Amniotic epithelial cell (primary cell): ENCODE measurements around the gene SCN8A.
"Not testable (repeated sequence)": the region's sequence is repeated elsewhere in the genome, so short reads cannot be mapped to it uniquely, and the experiment has no call there.

Experiments used
- DNase-seq: peaks from one replicate; pipeline ENCODE4 v3.0.0-alpha.2; 2010; ENCODE audit warnings: low read depth

The SCN8A gene

DNA sequence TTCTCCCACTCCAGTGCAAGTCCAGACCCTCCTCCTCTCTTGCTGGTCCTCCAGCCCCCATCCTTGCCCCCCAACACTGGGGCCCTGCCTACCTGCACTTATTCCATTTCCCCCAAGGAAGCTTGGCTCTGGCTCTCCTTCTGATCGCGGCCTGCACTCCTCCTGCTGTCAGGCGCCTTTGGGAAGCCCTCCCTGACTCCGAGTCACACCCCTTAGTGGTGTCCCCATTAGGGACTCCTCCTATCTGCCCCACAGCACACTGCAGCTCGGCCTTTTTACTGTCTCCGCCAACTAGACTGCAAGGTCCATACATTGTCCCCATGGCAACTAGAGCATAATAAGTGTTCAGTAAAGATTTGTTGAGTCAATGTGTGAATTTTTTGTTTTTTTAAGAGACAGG lies 224.5 kb downstream of the SCN8A start:
- no peak for DNase-seq

DNA sequence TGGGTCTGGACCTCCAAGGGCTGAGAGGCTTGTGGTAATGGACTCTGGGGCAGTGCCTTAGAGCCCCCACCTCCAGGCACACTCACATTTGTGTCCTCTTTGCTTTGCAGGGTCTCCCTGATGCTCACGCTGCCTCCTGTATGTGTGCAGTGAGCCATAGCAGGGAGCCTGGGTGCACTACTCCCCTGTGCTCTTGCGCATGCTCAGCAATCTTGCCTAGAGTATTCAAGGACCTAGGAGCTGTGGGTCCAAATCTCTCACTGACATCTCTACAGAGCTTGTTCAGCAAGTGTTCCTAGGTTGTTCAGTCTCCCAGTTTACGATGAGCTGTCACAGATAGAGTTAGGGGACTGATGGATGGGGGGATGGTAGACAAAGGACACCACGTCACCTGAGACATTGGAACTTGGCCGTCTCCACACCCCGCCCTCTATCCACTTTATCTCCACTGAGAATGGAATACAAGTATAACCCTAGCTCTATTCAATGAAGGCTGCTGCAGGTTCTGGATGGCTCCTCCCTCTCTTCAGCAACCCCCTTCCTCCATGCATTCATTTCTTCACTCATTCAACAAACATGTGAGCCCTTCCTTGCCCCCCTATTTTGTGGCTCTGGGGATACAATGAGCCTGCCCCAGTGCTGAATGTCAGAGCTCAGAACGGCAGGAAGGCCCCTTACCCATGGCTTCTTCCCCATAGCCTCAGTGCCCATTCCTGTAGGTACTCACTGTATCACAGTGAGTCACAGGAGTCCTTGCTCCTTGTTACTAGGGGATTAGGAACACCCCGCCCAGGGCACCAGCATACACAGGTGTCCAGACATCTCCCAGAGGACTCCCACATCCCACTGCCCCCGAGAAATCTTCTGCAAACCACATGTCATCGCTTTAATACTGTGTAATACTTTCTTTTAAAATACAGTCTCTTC lies 226.3 kb downstream of the SCN8A start:
- DNase-seq, result peak; percentile 37

DNA sequence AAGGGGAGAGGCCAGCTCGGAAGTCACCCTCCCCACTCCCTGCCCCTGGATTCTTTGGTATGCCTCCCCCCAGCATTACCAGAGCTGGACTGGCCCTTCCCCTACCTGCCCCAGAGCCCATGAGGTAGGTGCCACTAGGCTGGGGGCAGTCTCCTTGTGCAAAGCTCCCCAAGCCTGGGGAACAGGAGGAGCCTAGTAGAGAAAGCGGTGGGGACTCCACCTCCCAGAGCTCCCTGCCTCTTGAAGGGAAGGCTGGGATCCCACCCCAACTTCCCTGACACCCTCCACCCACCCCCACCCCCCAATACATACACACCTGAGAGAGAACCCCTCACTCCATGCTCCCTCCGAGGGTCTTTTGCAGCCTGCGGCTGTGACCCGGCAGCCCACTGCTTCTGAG lies 227.1 kb downstream of the SCN8A start:
- DNase-seq, result no peak

DNA sequence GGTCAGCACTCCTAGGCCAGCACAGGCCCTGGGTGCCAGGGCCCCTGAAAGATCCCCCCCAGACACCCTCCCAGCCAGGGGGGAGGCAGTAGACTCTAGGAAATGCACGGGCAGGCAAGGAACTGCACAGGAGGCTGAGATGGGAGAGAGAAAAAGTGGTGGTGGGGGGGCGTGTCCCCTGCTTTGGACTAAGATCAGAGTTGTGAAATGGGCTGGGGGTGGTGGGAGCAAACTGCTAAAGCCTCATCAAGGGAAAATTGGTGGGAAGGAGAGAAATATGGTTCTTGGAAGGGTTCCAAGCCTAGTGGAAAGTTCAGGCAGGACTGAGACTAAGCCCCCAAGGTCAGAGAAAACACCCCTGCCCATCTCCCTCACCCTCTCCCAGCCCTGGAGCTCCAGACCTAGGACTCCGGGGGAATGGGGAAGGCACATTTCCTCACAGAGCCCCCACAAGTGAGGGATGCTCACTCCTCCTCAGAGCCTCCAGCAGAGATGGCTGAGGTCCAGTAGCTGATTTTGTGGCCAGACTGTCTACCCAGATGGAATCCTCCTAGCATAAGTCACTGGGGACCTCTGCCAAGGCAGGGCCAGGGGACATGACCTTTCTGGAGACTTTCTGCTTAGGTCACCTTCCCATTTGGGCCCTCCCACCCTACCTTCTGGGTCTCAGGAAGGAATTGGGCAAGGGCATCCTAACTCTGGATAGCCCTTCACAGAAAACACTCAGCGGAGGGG lies 227.7 kb downstream of the SCN8A start:
- peak; percentile 73 for DNase-seq

DNA sequence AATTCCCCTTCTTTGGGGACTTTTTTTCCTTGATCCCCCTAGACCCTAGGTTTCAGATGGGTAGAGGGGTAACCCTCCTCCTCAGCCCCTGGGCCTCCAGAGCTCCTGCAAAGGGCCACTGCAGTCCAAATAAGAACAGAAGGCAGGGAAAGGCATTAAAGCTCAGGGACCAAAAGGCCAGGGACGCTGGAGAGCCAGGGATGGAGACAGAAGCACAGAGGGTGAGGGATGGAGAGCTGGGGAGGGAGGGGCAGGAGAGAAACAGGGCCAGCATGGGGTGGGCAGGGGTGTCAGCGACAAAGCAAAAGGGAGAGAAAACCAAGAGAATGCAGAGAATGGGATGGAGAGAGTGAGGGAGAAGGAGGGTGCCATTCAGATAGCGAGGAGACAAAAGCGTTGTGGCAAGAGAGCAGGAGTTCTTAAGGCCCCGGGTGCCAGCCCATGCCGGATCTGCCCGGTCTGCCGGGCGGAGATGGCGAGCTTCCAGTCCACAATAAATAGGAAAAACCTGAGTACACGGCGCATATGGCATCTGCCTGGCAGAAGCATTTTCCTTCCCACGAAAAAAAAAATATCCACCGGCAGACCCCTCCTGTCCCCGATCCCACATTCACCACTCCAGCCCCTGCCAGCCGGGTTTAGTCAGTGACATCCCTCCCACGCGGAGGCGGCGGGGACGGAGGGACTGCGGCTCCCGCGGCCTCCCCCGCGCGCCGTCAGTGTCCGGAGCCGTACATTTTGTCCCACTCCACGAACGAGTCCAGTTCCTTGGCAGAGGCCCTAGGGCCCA lies 228.9 kb downstream of the SCN8A start:
- DNase-seq, result no peak

DNA sequence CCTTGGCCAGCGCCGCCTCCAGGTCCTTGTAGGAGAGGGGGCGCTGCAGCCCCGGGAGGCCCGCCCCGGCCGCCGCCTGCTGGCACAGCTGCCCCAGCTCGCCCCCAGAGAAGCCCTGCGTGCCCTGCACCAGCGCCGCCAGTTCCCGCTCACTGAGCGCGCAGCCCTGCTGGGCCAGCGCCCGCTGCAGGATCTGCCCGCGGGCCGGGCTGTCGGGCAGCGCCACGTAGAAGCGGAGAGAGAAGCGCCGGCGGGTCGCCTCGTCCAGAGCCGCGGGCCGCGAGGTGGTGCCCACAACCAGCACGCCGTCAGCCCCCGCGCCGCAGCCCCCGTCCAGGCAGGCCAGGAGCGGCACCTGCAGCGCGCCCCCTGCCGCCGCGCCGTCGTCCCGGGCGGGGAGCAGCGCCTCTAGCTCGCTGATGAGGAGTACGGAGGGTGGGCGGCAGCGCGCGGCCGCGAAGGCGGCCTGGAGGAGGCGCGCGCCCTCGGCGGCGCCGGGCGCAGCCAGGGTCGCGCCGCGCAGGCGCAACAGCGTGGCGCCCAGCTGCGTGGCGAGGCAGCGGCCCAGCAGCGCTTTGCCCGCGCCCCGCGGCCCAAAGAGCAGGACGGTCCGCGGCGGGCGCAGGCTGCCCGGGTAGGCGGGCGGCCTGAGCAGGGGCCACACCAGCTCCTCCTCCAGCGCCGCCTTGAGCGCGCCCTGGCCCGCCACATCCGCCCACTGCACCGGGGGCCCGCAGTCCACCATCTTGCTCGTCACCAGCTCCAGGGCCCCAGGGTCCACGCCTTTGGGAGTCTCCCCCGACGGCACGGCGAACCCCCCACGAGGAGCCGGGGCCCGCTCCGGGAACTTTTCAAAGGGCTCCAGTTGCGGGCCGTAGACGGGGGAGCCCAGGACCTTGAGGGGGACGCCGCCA lies 229.8 kb downstream of the SCN8A start:
- peak; percentile 16 for DNase-seq

DNA sequence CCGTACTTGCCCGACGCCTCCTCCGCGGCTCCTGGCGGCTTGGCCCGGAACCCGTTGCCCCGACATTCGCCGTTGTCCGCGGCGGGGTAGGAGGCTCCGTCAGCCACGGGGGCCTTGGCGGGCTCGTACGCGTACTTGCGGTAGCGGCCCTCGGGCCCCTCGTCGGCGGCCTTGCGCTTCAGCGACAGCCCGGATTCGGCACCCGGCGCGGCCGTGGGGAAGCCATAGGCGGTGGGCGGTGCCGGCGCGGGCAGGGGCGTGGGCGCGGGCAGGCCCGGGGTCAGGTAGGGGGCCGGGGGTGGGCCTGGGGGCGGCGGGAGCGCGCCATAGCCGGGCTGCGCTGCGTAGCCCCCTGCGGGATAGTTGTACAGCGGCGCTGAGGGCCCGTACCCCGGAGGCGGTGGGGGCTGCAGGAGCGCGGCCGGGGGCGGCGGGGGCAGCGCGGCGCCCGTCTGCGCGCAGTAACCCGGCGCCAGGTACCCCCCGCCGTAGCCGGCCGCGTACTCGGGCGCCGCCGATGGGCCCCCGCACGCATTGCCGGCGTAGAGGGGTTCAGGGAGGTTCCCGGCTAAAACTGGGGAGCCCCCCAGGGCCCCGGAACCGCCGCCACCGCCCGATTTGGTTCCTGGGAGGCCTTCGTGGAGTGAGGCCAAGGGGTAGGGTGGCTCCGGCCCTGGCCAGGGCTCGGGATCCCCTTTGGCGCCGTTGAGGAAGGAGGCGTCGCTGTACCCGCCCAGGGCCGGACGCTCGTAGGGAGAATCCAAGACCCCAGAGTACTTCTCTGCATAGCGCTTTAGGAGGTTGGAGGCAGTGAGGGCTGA lies 230.6 kb downstream of the SCN8A start:
- DNase-seq, result no peak

DNA sequence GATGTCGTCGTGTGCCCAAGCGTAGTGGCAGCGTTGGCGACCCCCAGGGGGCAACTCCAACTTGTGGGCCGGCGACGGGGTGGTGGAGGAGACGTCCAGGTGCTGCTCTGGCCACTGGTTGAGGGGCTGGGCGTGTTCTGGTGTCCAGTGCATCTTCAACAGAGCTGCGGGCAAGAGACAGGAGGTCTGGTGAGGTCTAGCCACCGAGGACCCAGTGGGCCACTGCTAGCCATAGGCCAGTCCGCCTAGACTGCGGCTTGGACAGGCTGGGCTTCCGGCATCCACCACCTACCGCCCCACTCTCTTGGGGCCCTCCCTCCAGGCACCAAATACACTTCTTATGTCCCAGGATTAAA lies 231.2 kb downstream of the SCN8A start:
- no peak for DNase-seq

DNA sequence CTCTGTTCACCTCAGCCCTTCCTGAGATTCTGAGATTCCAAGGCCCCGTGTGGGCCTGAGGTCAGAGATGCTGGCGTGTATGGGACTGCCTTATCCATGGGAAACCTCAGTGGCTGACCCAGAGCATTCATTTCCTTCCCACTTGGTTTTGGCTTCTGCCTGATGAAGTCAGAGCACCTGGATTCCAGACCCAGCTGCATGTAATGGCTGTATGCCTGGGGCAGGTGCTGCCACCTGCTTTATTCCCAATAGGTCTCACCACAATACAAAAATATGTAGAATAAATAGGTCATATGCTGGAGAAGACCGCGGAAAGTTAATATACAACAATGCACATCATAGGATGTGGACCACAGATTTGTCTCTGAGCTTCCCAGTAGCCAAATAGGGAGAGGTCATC lies 231.9 kb downstream of the SCN8A start:
- no peak for DNase-seq

DNA sequence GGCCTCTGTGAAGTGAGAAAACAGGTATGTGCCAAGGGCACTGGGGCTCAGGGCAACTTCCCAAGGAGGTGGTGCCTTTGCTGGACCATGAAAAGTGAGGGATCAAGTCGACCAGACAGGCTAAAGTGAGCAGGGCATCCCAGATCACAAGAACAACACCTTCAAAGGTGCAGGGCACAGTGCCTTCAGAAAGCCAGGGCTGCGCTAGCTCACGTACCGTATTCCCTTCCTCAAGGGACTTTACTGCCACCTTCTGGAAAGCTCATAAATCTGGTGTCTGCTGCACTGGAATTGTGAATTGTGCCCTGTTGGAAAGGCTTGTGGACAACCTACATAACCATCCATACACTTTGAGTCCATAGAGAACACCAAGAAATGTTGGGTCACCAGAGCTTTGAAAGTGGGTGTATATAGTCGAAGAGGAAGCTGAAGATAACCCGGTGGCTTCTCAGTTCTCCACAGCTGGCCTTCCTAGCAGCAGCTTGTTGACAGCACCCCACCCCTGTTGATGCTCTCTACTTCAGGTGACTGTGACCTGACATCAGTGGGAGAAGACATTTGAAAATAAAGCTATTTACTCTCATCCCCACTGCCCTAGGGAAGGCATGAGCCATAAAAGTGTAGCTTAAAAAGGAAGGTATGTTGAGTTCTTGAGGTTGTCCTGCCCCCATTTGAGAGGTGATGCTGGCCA lies 233.0 kb downstream of the SCN8A start:
- peak; percentile 58 for DNase-seq

DNA sequence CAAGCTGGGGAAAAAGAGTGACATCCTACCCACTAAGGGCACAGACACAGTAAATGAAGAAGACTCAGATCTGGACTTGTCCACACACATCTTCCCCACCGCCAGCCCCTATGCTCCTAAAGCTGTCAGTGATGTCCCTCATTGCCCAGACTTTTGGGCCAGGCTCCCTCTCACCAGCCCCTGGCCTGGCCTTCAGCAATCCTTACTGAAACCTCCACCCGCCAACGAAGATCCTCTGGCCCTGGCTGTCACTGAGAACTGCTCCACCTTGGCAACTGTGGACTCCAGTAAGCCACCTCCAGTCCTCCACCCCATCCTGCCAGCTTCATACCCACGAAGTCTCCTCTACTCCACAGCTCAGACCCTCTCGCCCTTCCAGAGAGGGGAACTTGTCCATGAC lies 234.2 kb downstream of the SCN8A start:
- no peak for DNase-seq

DNA sequence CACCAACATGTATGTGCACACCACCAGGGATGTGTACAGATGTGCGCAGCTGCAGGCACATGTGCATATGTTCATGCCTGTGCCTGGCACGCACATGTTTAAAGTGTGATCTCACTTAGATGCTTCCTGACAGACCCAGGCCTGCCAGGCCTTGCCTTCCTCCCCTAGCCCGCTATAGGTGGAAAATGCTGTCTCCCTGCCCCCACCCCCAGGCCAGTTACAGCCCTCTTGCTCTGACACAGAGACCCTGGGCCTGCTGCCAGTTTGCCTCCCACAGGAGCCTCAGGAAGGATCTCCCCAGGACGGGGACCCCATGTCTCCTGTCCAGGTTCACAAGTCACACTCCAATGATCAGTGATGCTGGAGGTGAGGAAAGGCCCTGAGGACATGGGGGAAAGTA lies 235.8 kb downstream of the SCN8A start:
- DNase-seq, result no peak

DNA sequence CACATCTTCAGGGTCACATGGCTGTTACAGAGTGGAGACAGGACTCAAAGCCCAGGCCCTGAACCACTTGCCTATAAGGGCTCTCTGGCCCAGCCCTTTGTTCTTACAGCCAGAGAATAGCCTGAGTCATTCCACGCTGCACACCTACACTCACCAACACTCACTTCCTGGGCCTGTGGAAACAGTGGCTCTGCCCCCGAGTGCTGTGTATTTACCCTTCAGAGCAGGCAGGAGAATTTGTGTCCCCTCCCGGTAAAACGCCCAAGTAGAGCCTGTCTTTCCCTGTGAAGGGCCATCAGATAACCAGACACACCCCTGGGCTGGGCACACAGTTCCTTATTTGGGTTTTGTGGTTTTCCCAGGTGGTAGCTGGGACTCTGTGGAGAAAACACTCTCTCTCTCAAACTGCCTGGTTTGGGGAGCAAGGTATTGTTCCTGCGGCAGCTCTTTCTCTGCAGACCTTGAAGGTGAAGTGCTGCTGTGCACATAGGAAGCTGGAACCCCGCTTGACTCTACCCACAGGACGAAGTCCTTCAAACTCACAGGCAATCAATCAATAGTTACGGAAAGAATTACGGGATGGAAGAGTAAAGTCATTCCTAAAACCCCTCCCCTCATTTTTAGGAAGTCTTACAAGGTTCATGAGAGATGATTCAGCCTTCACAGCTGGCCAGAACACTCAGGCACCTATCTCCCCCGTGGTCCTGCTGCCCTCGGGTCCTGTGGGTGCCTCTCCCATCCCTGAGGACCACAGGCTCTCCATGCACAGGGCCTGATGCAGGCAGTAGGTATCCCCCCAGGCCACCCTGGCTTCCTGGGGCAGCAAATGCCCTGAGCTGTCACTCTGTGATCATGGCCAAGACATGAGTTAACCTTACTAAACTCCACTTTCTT lies 237.1 kb downstream of the SCN8A start:
- peak; percentile 68 for DNase-seq

DNA sequence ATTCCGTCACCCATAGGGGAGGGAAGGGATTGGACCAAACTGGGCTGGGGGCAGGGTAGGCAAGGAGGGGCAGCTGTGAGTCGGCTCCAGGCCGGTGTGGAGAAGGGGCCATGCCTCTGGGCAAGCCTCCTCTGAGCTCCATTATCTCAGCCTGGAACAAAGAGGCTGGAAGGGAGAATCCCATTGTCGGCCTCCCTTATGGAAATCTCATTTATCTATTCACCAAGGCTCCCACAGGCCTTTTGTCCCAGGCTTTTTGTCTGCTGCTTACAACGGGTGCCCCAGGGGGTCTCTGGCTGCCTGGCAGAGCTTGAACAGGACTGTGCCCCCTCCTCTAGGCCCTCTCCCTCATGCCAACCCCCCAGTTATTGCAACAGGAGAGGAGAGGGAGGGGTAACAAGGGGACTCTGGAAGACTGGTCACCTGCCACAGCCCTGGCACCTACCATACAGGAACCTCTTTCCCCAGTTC lies 238.0 kb downstream of the SCN8A start:
- no peak for DNase-seq

DNA sequence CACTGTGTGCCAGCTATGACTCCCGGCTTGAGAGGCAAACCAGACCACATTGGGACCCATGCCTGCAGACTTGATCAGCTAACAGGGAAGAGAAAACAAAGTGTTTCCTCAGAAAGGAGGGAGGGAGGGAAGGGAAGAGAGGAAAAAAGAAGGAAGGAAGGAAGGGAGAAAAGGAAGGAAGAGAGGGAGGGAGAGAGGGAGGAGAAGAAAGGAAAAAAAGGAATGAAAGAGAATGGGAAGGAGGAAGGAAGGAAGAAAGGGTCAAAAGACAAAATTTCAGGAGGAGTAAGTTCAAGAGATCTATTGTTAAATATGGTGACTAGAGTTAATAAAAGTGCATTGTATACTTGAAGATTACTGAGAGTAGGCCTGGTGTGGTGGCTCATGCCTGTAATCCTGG lies 238.6 kb downstream of the SCN8A start:
- DNase-seq, result no peak

DNA sequence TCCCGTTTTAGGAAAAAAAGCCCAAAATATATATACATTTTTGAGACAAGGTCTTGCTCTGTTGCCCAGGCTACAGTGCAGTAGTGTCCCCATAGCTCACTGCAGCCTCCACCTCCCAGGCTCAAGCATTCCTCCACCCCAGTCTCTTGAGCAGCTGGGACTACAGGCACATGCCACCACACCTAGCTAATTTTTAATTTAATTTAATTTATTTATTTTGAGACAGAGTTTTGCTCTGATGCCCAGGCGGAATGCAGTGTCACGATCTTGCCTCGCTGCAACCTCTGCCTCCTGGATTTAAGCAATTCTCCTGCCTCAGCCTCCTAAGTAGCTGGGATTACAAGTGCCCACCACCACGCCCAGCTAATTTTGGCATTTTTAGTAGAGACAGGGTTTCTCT lies 240.8 kb downstream of the SCN8A start:
- DNase-seq, result not testable (repeated sequence)

DNA sequence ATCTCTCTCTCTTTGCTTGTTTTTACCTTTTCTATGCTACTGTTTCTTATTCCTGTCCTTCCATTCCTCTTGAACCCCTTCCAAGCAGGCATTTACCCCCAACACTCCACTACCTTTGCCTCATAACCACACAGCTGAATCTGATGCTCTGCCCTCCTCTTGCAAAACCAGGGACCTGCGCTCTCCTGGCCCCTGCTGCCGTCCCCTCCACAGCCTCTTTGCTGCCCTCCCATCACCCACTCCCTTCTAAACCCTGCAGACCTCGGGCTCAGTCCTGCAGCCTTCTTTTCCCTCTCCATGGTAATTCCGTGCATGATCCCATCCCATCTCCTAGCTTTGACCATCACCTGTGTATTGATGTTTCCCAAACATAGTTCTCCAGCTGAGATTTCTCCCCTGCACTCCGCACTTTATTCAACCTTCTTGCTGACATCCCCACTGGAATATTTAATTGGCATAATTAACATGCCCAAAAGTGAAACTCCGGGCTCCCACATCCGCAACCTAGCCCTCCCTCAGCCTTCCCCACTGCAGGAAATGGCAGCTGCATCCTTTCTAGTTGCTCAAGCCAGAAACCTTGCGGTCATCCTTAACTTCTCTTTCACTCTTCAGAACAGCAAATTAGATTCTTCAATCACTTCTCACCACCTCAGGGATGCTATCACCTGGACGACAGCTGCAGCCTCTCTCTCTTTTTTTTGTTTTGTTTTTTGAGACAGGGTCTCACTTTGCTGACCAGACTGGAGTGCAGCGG lies 241.5 kb downstream of the SCN8A start:
- no peak for DNase-seq
